KBM-7 (cell line): ENCODE measurements around the gene AFF2.

Experiments used
- DNase-seq: peaks from one replicate; pipeline ENCODE4 v3.0.0-alpha.2; 2015
- in situ Hi-C: fragments of 300-500 bp; cut with MboI; formaldehyde crosslinking; loops from 2 replicates; pipeline ENCODE4 v1.14.3; 2020; ENCODE audit warnings: low sequenced_read_pairs, low pct_unique_long_range_greater_than_20kb, mixed read lengths

The AFF2 gene

DNA sequence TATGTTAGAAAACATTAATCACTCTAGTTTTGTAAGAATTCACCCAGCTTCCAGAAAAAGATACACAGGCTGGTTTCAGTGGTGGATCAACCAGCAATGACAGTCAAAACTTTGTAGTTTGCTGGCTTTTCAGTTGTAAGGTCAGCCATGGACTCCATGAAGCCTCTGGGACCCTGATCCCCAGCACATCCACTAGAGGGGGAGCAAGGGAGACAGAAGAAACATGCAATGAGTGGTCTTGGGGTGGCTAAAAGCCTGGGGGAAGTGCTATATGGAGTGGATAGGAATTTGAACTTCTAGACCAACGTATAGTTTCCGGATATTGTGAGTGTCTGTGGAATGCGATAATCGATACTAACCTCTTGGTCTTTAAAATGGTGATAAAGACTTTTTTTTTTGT lies 72.7 kb downstream of the AFF2 start:
- no peak for DNase-seq
- in situ Hi-C loops: no loop called here

DNA sequence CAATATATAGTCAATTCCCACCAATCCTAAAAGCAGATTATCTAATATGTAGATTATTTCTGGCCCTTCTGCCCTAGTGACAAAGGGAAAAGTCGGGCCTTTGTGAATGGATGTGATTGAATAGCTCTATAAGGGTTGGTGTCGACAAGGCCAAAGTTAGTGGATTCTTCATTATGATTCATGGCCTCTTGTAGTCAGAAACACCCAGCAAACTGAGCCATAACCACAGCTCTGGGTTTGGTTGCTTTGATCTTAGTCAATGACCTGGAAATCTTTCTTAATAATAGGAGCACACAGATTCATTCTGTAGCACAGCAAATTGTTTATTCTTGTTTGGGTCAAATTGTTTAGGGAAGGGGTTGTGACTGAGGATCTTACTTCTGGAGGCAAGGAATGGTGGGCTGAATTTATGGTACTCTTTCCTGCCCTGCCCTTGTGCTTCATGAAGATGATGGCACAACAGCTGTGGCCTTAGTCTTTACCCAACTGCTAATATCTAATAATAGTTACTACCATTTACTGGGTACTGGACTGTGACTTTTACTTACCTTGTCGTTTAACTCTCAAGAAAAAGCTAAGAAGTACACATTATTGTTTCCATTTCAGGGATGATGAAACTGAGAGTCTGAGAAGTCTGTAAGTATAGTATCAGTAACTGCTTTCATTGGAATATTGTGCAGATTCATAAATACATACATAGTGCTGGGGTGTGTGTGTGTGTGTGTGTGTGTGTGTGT lies 74.0 kb downstream of the AFF2 start:
- no peak for DNase-seq
- in situ Hi-C loops: no loop called here

DNA sequence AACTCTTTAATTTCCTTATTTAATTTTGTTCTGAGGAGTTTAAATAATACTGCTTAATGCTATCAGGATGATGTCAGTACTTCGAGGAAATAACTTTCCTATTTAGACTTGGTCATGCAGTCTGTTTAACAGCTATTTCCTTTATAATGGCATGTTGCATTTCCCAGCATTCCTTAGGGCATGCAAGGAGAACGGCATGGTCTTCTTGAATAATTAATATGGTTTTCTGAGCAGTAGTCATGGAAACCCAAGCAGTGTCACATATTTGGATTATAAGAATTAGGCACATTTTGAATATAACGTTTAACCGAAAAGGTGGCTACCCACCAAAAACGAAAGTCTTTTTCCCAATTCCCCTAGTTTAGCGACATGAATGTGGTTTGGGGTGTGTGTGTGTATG lies 76.0 kb downstream of the AFF2 start:
- DNase-seq: no peak
- in situ Hi-C loops: no loop called here

DNA sequence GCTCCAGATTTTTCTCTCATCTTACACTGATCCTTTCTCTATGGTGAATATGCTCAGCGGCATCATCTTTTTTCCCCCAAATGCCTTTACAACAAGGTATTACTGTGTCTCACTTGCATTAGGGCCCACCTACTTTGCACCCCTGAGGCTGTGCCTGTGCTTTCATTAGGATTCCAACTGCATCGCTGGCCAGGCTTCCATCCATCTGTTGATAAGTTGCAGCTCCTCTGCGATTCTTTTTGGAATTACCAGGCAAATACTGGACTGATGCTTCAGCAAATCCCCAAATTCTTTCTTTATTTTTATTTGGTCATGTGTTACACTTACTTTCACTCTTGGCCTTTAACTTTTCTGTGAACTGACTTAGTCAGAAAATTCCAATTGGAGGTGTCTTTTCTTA lies 77.3 kb downstream of the AFF2 start:
- in situ Hi-C loops: no loop called here

DNA sequence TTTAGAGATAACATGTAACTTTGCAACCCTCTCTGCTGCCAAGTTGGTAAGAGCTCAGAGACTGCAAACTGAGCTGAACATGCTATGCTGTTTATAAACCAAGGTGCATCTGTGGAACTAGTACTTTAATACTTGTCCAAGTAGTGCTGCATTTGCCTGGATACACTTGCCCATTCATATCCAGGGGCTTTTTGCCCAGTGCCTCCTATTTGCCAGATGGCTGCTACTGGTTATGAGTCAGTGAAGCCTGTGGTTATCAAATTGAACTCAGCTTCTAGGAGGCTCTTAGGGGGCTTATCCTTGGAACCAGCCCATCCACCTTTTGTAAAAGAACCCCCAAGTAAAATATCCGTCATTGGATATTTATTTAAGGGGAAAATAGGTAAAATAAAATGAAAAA lies 79.6 kb downstream of the AFF2 start:
- no peak for DNase-seq
- in situ Hi-C loops: no loop called here

More for the DNA sequence above, 77.3 kb downstream of the AFF2 start:
- DNase-seq: no peak

DNA sequence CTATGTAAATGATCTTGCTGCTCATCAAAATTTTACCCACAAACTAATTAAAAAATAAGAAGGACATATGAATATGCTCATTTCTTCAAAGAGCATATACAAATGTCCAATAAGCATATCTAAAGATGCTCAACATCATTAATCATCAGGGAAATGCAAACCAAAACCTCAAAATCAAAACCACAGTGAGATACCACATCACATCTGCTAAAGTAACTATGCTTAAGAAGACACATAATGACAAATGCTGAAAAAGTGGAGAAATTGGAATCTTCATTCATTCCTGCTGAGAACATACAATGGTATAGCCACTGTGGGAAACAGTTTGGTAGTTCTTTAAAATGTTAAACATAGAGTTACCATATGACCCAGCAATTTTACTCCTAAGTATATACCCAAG lies 81.9 kb downstream of the AFF2 start:
- DNase-seq: no peak
- in situ Hi-C loops: no loop called here

DNA sequence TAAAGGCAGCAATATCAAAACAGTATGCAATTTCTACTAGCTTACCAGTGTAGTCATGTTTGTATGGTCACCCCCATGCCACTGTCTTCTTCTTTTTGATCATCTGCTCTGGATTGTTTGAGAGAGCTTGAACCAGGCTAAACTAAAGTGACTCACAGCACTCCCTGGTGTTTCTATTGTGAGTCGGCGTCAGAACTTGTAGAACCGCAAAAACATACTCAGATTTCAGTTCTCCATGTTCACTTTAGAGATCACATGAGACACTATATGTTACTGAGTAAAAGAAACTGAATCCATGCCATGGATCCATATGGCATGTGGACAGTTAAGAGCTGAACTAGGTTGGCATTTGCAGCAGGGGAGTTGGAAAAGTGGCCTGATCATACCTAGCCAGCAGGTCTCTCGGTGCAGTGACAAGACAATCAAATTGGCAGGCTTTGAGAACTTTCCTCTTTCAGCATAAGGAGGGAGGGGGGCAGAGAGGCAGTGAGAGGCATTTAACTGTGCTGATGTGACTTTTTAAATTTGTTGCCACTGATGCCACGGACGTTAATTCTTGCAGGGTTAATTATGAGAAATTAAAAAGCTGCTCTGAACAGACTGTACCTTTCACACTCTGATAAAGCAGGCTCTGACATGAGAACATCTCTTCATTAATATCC lies 88.4 kb downstream of the AFF2 start:
- no peak for DNase-seq
- in situ Hi-C loops: no loop called here

DNA sequence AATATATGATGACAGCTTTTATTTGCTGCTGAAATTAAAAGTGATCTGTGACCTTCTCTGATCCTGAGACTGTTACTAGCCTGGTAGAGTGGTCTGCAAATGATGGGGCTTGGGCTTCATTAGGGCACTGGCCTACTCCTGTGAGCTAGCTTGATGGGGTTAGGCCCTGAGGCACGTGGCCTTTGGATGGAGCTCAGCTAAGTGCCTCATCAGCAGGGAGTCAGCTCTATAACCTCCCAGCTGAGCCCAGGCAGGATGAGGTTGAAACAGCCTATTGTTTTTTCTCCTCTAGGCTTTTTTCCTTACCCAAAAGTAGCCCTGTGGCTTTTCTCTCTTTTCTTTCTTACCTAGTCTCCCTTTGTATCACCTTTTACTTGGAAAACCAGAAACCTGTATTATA lies 92.2 kb downstream of the AFF2 start:
- in situ Hi-C loops: no loop called here

DNA sequence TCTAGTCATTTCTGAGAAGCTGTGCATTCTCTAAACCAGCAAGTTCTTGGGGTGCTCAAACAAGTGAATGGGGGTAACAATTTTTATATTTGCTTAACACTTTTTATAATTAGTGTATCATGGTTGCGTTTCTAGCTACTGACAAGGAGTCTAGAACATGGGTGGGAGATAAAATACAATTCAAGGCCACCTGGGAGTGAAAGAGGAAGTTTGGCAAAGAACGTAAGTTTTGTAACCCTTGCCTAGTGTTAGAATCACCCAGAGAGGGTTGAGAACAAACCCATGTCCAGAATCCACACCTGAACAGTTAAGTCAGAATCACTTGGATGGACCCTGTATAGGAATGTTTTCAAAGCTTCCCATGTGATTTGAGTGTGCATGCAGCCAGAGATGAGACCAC lies 92.7 kb downstream of the AFF2 start:
- in situ Hi-C loops: no loop called here
- DNase-seq: no peak

More for the DNA sequence above, 92.2 kb downstream of the AFF2 start:
- DNase-seq: no peak

DNA sequence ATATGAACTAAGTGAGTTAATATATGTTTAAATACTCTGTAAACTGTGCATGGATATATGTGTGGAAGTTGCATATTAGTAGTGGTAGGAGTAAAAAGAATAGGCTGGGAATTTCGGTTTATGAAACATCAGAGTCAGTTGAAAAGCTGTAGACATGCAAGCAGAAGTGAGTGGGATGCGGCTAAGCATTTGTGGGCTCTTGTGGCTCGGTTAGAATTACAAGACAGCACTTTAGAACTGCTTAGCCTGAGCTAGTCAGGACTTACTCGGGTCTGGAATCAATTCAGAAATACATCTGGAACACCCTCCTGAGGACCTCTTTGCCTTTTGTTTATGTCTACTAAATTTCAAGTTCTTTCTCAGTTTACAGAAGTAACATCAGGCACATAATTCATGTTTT lies 93.6 kb downstream of the AFF2 start:
- in situ Hi-C loops: no loop called here
- no peak for DNase-seq

DNA sequence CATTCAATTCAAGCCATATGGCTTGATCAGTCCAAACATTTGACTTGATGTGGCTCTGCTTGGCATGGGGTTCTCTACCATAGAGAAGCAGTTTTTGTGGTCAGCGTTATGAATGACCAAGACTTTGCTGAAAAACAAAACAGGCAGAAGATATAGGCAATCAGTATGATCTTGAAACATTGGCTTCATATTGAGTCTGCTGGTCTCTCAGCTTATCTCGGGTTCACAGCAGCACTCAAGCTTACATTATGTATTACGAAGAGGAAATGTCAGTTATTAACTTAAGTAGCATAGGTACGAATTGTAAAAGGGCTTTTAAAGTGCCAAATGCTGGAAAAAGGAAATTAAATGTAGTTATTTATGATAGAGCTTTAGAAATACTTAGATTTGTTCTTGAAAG lies 99.0 kb downstream of the AFF2 start:
- in situ Hi-C loops: no loop called here
- DNase-seq: no peak

DNA sequence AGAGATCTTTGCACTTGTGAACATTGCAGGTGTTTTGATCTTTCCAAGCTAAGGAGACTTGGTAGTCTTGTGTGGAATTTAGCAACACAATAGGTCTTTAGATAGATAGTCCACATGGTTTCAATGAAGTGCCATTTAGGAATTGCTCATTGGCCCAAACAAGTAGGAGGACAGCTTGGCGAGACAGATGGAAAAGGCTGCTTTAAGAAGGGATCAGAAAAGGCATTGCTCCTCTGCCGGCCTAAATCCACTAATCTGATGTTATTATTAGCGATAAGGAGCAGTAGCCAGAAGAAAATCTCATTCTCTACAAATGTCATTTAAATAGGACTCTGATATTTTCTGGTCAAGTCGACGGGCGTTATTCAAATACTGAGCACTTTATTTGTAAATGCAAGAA lies 99.7 kb downstream of the AFF2 start:
- in situ Hi-C loops: no loop called here
- DNase-seq: no peak

DNA sequence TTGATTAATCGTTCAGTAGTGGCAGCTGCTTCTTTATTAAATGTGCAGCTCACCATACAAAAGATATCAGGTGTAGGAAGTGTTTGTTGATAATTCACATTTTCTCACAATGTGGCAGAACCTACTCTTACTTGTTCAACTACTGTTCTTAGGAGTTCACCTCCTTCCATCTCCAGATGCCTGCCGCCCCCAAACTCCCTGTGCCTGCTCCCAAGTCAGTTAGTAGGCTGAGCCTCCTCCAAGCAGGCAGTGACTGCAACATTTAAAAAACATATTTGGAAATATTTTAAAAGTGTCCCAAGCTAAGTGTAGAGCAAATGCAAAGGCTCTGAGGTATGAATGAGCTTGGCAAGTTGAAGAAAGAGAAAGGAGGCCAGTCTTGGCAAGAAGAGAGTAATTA lies 100.2 kb downstream of the AFF2 start:
- no peak for DNase-seq
- in situ Hi-C loops: no loop called here

DNA sequence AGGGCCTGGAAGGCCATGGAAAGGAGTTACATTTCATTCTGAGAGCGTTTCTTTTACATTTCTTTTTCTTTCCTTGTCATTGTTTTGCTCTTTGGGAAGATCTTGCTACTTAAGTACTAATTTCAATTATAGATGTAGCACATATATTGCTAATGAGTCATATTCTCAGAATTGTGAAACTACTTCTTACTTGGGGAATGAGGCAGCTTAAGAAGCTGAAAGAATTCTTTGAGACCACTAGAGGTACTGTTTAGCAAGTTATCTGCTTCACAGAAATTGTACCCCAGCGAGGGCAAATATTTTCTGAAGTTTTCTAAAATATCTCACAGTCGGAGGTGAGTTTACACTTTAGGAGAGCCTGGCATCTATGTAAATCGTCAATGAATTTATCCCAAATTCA lies 100.6 kb downstream of the AFF2 start:
- in situ Hi-C loops: no loop called here
- DNase-seq: no peak

DNA sequence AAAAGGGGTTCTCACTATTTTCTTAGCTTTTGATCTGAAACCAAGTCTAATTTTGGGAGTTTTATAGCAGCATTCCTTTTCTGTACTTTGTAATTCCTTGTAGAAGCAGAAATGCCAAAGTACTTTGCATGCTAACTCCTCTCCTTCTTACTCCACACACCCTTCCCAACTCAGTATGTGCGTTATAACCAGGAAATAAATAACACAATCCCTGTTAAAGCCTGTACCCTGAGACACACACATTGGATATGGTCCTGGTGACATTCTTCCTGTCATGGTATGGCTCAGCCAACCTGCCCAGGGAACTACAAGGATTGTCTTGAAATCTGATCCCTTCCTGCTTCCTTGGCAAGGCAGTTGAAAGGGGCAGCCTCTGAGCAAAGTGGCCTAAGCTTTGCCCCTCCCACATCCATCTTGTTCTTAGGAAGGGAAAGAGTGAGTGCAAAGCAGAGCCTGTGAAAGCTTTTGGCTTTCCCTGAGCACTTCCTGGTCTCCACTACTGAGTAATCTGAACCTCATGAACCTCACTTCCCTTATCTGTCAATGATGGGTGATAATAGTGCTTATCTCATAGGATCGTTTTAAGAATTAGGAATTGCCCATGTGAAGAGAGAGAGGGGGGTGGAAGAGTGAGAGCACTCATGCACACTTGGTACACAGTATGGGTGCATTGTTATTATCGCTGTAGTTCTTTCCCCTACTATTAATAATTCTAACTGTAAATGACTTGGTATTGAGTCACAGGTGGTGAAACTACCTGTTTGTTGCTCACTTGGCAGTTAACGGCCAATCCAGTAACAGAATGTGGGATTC lies 109.3 kb downstream of the AFF2 start:
- DNase-seq: no peak
- in situ Hi-C loops: no loop called here

DNA sequence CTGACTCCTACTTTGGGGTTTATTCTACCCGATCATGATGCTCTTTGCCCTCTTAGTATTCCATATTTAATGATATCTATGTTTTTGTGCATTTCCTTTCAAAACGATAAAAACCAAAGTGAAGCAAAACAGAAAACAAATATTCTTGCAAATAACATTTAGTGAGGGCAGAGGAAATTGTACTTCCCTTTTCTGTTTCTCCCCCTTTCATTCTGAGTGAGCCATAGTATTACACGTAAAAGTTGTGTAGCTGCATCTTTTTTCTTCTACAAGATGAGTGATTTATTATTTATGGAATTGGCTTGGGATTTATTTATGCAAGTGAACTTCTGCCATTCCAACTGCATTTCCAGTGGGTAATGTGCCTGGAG lies 109.9 kb downstream of the AFF2 start:
- no peak for DNase-seq
- in situ Hi-C loops: no loop called here

DNA sequence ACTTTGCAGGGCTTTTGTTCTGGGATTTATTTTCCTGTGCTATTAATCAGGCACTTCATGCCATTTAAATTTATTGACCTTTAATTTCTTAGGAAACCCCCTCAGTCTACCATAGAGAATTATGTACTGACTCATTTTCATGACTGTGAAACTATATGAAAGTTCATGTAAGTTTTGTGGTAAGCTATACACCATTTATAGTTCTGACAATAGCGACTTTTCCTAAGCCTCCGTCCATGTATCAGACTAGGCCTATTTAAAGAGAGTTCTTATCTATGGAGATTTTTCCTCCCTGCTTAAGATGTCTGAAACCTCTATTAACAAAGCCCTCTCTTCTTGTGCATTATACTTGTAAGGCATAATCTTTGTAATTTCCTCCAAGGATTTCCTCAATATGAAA lies 111.6 kb downstream of the AFF2 start:
- no peak for DNase-seq
- in situ Hi-C loops: no loop called here

DNA sequence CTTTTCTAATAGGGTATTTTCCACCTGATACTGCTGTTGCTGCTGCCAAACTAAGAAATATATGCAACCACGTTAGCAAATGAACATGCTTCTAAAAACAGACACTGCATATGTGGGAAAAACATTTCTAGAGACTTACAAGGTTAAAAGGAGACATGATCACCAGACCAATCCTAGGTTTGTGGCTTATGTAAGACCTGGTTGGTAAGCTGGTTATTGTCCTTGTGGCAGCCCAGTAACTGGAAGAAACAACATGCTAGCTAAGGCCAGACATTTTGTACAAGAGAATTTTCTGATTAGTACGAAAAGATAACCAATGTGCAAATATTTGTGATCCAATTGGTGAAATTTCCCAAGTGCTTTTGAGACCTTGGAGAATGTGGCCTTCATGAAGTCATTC lies 112.0 kb downstream of the AFF2 start:
- in situ Hi-C loops: no loop called here

DNA sequence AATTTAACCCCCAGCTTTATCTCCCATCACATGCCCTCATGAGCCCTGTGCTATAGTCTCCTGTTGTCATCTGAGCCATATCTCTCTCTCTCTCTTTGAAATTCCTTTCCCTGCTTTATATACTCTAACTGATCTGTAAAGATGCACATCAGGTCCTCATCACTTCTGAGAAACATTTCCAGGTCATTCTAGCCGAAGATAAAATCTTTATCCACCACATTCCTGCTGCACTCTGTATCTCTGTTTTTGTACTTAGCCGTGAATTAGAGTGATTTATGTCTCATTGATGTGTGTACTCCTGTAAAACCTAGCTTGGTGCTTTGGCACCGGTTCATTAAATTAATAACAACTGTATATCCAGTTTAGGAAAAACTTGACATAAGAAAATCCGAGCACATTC lies 113.2 kb downstream of the AFF2 start:
- DNase-seq: no peak
- in situ Hi-C loops: no loop called here

More for the DNA sequence above, 112.0 kb downstream of the AFF2 start:
- DNase-seq: no peak

DNA sequence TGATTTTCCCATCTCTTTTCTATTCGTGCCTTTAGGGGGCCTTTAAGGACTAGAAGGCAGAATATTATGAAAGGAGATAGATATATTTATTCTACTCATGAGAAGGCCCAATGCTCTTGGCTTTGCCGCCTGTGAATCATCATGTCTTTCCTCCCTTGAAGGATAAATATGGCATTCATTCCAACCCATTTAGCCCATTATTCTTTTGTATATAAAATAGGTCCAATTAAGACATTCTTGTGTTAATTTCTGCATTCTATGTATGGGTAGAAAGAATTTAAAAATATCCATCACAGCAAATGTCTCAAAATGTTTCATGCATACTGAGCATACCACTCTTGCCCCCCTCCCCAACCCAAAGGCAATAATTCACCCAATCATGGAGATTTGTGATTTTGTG lies 115.1 kb downstream of the AFF2 start:
- in situ Hi-C loops: no loop called here
- DNase-seq: no peak
